ENCODE data around the gene BCCIP. TPM values are rescaled to one million over a fixed set of nuclear protein-coding genes. Genes with fewer than 3 reads are reported as not detected.

The BCCIP gene
- total and polyA plus RNA-seq, 4 donors, result 37.5 to 70.1 (median 47.4) TPM

DNA sequence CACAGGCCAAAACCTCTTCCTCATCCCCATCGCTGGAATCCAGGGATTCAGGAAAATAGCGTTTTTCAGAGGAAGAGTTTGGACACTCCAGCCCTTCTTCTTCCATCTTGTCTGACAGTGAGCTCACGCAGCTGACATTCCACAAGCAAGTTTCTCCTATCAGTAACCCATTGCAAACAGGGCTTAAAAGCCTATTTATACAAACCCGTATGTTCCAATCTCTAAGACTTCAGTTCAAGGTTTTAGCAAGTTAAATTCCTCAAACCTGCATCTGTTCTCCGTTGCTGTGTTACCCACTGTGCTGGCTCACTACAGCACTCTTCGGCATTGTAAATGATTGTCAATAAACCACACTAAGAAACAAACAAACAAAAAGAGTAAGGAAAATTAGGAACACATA is 57.4 kb downstream of the BCCIP start:
- peak overlapping the region in 1 of 2 donors; percentile 34 for H3K27ac ChIP-seq (ENCODE audit: low read depth in 1 of 2, low read length in 1 of 2)
- WGBS, 2 donors, result 74 to 75% methylated on average over 6 of the region's 6 CpGs

DNA sequence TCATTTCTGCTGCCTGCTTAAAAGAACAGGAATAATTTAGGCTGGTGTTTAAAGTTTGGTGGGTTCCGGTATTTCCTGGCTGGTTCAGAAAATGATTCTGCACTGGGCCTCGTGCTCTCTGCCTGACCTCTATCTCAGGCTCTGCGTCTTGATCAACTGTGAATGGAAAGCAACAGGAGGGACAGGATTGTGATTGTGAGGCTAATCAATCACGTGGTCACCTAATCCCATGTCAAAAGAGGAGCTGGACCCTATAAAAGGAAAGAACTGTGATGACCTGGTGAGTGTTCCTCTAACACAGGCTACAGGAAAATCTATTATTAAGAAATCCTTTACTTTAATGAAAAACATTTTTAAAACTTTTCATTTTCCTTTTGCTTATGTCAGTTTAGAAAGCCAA is 57.8 kb downstream of the BCCIP start, which contains the start of gene DHX32:
TSS of gene DHX32 (minus strand) at position 101 of the 400 bp plus-strand sequence. CDS start 468 bp downstream, outside the sequence.
- peak within 1 kb of the TSS in 1 of 2 donors; percentile 34 for H3K27ac ChIP-seq (ENCODE audit: low read depth in 1 of 2, low read length in 1 of 2)
- peak within 1 kb of the TSS in 1 of 2 donors; percentile 68 for H3K9ac ChIP-seq (ENCODE audit: insufficient read depth in 1 of 2, low read length in 2 of 2)
- peaks cover 0 to 13% (median 10%) of the 10 kb centered on the region in 5 donors for H3K4me1 ChIP-seq (ENCODE audit: control insufficient read depth in 5 of 5, insufficient read depth in 5 of 5, low read length in 5 of 5)
- peaks cover 0 to 4% (median 0%) of the 10 kb centered on the region in 4 donors for H3K9me3 ChIP-seq (ENCODE audit: control insufficient read depth in 4 of 4, insufficient read depth in 3 of 4, low read length in 3 of 4)
- no peak for ATAC-seq (ENCODE audit: insufficient read depth, low FRiP score)
- H3K27me3 ChIP-seq (ENCODE audit: control insufficient read depth in 3 of 3, insufficient read depth in 3 of 3, low read length in 2 of 3), result no peaks in the 10 kb centered on the region
- TF ChIP-seq, protein P1, sequence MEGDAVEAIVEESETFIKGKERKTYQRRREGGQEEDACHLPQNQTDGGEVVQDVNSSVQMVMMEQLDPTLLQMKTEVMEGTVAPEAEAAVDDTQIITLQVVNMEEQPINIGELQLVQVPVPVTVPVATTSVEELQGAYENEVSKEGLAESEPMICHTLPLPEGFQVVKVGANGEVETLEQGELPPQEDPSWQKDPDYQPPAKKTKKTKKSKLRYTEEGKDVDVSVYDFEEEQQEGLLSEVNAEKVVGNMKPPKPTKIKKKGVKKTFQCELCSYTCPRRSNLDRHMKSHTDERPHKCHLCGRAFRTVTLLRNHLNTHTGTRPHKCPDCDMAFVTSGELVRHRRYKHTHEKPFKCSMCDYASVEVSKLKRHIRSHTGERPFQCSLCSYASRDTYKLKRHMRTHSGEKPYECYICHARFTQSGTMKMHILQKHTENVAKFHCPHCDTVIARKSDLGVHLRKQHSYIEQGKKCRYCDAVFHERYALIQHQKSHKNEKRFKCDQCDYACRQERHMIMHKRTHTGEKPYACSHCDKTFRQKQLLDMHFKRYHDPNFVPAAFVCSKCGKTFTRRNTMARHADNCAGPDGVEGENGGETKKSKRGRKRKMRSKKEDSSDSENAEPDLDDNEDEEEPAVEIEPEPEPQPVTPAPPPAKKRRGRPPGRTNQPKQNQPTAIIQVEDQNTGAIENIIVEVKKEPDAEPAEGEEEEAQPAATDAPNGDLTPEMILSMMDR (IDR thresholded peaks at IDR 0.05; ENCODE audit: control extremely low read depth, extremely low read depth), result no peak
- 69 to 73% methylated on average over 4 of the region's 4 CpGs for WGBS, 2 donors
- H3K4me3 ChIP-seq, result no peak within 1 kb of the TSS
- DNase-seq, result peak in 1 of 3 donors; percentile 11
- peaks cover 0 to 6% (median 3%) of the 10 kb centered on the region in 4 donors for H3K36me3 ChIP-seq (ENCODE audit: control insufficient read depth in 4 of 4, insufficient read depth in 4 of 4, low read length in 4 of 4)

More for the DNA sequence above, 57.4 kb downstream of the BCCIP start:
- Histone ChIP-seq H3K27me3 (ENCODE audit: control insufficient read depth in 3 of 3, insufficient read depth in 3 of 3, low read length in 2 of 3) (no peaks in the 10 kb centered on the region), H3K9ac (ENCODE audit: insufficient read depth in 1 of 2, low read length in 2 of 2) (no peak overlapping the region), H3K4me3 (no peak overlapping the region), H3K4me1 (ENCODE audit: control insufficient read depth in 5 of 5, insufficient read depth in 5 of 5, low read length in 5 of 5) (peaks cover 0 to 13% (median 10%) of the 10 kb centered on the region in 5 donors), H3K36me3 (ENCODE audit: control insufficient read depth in 4 of 4, insufficient read depth in 4 of 4, low read length in 4 of 4) (peaks cover 0 to 10% (median 5%) of the 10 kb centered on the region in 4 donors), H3K9me3 (ENCODE audit: control insufficient read depth in 4 of 4, insufficient read depth in 3 of 4, low read length in 3 of 4) (peaks cover 0 to 8% (median 3%) of the 10 kb centered on the region in 4 donors)
- ATAC-seq (ENCODE audit: insufficient read depth, low FRiP score), result no peak
- DNase-seq, result peak in 1 of 3 donors; percentile 36
- TF ChIP-seq, protein P1 (IDR thresholded peaks at IDR 0.05; ENCODE audit: control extremely low read depth, extremely low read depth), result no peak

DNA sequence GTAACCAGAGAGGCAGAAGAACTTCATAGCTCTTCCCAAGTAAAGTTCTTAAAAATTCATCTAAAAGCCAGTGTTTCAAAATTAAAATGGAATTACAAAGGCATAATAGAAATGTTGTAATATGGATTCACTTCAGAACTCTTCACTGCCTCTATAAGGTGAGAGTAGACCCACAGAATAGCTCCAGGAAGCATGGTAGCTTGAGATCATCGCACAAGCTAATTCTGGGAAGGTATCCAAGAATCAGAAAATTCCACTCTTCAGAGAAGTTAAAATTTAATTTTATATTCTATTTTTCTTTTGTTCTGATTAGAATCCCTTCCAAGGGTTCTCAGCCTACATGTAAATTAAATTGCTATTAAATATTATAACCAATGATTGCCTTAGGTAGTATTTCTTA is 59.2 kb downstream of the BCCIP start:
- Histone ChIP-seq H3K9ac (ENCODE audit: insufficient read depth in 1 of 2, low read length in 2 of 2) (no peak overlapping the region), H3K27ac (ENCODE audit: low read depth in 1 of 2, low read length in 1 of 2) (peak overlapping the region in 1 of 2 donors; percentile 13)

More for the DNA sequence above, 59.2 kb downstream of the BCCIP start:
- H3K4me3 ChIP-seq, result no peak overlapping the region
- H3K9me3 ChIP-seq (ENCODE audit: control insufficient read depth in 4 of 4, insufficient read depth in 3 of 4, low read length in 3 of 4), result no peaks in the 10 kb centered on the region
- ATAC-seq (ENCODE audit: insufficient read depth, low FRiP score) (no peak), DNase-seq (peak in 1 of 3 donors; percentile 42)
- H3K4me1 ChIP-seq (ENCODE audit: control insufficient read depth in 5 of 5, insufficient read depth in 5 of 5, low read length in 5 of 5), result peaks cover 0 to 15% (median 10%) of the 10 kb centered on the region in 5 donors
- TF ChIP-seq, protein P1 (IDR thresholded peaks at IDR 0.05; ENCODE audit: control extremely low read depth, extremely low read depth), result no peak
- no peaks in the 10 kb centered on the region for H3K27me3 ChIP-seq (ENCODE audit: control insufficient read depth in 3 of 3, insufficient read depth in 3 of 3, low read length in 2 of 3)
- 64 to 74% methylated on average over 1 of the region's 1 CpG for WGBS, 2 donors
- H3K36me3 ChIP-seq (ENCODE audit: control insufficient read depth in 4 of 4, insufficient read depth in 4 of 4, low read length in 4 of 4), result peaks cover 0 to 4% (median 1%) of the 10 kb centered on the region in 4 donors
